Esophagus squamous epithelium (tissue), 4 donors: ENCODE data around the gene PLCH2.

Experiments used
- CTCF ChIP-seq, 6 experiments: fragments of 450-650 bp in 4 of 6; fragments of 200-600 bp in 2 of 6; sonication (generic) in 2 of 6; IDR thresholded peaks; one replicate each; pipeline ENCODE4 v1.5.1; 2016 to 2019; ENCODE audit warnings: antibody characterized with exemption in 6 of 6, mild to moderate bottlenecking in 4 of 6, moderate library complexity in 4 of 6
- POLR2A ChIP-seq, 4 donors: fragments of 450-650 bp; IDR thresholded peaks; one replicate each; pipeline ENCODE4 v1.6.1; 2017; ENCODE audit warnings: antibody characterized with exemption in 4 of 4, mild to moderate bottlenecking in 4 of 4, moderate library complexity in 3 of 4

DNA sequence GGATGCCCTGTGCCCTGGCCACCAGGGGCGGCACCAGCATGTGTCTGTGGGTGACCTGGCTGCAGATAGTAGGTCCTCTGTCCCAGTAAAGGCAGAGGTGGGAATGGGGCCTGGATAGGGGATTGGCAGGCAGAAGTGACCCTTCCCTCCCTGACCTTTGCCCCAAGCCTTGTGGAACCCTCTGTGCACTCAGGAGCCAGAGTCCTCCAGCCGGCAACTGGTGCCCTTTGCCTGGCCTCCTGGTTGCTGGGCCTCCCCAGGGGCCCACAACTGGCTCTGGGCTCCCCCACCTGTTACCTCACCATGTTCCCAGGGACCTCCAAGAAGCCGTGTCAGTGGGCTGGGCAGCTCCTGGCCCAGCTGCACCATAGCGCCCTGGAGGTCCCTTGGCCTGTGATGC lies 10.0 kb downstream of the PLCH2 start:
- no peak for TF ChIP-seq CTCF (IDR thresholded peaks at IDR 0.05)
- no peak for TF ChIP-seq POLR2A (IDR thresholded peaks at IDR 0.05)
